ENCODE data around the gene VRK3. TPM values are rescaled to one million over a fixed set of nuclear protein-coding genes. Genes with fewer than 3 reads are reported as not detected.

Gene VRK3
- total RNA-seq, 1 experiment from 2014 or later = 33.4 TPM

DNA sequence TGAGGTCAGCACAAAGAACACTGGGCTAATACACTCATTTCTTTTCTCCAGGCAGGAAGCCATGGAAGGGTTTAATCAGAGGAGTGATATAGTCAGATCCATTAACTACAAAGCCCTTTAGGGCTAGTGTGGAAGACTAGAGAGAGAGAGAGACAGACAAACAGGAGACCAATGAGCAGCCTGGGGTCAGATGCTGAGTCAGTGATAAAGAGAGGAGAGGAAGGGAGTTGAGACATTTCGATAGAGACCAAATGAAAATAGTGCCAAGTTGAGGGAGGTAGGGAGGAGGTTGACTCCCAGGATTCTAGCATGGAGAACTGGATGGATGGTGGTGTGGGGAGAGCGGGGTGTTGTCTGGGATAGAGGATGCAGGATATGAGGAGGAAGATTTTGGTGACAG is 18.8 kb upstream of the VRK3 start (continued):
- TF ChIP-seq ATF2 (CRISPR knock-in tag; IDR thresholded peaks at IDR 0.05; ENCODE audit: borderline replicate concordance, low read depth) (no peak), ZNF671 (CRISPR knock-in tag; IDR thresholded peaks at IDR 0.05) (no peak), PRDM15 (CRISPR knock-in tag; IDR thresholded peaks at IDR 0.05) (no peak), NFATC4 (CRISPR knock-in tag; IDR thresholded peaks at IDR 0.05) (no peak), EMX1 (CRISPR knock-in tag; IDR thresholded peaks at IDR 0.05) (no peak), ZNF423 (CRISPR knock-in tag; IDR thresholded peaks at IDR 0.05) (no peak), FOXK1 (CRISPR knock-in tag; IDR thresholded peaks at IDR 0.05) (no peak), ZBTB21 (CRISPR knock-in tag; IDR thresholded peaks at IDR 0.05; ENCODE audit: borderline replicate concordance) (no peak)
- TF ChIP-seq, protein P1, sequence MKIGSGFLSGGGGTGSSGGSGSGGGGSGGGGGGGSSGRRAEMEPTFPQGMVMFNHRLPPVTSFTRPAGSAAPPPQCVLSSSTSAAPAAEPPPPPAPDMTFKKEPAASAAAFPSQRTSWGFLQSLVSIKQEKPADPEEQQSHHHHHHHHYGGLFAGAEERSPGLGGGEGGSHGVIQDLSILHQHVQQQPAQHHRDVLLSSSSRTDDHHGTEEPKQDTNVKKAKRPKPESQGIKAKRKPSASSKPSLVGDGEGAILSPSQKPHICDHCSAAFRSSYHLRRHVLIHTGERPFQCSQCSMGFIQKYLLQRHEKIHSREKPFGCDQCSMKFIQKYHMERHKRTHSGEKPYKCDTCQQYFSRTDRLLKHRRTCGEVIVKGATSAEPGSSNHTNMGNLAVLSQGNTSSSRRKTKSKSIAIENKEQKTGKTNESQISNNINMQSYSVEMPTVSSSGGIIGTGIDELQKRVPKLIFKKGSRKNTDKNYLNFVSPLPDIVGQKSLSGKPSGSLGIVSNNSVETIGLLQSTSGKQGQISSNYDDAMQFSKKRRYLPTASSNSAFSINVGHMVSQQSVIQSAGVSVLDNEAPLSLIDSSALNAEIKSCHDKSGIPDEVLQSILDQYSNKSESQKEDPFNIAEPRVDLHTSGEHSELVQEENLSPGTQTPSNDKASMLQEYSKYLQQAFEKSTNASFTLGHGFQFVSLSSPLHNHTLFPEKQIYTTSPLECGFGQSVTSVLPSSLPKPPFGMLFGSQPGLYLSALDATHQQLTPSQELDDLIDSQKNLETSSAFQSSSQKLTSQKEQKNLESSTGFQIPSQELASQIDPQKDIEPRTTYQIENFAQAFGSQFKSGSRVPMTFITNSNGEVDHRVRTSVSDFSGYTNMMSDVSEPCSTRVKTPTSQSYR (CRISPR knock-in tag; IDR thresholded peaks at IDR 0.05) = no peak
- TF ChIP-seq, protein P2, sequence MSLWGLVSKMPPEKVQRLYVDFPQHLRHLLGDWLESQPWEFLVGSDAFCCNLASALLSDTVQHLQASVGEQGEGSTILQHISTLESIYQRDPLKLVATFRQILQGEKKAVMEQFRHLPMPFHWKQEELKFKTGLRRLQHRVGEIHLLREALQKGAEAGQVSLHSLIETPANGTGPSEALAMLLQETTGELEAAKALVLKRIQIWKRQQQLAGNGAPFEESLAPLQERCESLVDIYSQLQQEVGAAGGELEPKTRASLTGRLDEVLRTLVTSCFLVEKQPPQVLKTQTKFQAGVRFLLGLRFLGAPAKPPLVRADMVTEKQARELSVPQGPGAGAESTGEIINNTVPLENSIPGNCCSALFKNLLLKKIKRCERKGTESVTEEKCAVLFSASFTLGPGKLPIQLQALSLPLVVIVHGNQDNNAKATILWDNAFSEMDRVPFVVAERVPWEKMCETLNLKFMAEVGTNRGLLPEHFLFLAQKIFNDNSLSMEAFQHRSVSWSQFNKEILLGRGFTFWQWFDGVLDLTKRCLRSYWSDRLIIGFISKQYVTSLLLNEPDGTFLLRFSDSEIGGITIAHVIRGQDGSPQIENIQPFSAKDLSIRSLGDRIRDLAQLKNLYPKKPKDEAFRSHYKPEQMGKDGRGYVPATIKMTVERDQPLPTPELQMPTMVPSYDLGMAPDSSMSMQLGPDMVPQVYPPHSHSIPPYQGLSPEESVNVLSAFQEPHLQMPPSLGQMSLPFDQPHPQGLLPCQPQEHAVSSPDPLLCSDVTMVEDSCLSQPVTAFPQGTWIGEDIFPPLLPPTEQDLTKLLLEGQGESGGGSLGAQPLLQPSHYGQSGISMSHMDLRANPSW (CRISPR knock-in tag; conservative IDR thresholded peaks at IDR 0.05; ENCODE audit: low read depth) = no peak

GRCh38 chr19:50042363-50043024 is 17.3 kb upstream of the VRK3 start:
- TF ChIP-seq FOXK1 (CRISPR knock-in tag; IDR thresholded peaks at IDR 0.05) = no peak
- TF ChIP-seq ZNF232 (CRISPR knock-in tag; IDR thresholded peaks at IDR 0.05) = no peak
- TF ChIP-seq, protein P1 (CRISPR knock-in tag; IDR thresholded peaks at IDR 0.05) = no peak
- no peak for TF ChIP-seq ETV6 (CRISPR knock-in tag; IDR thresholded peaks at IDR 0.05)
- TF ChIP-seq TEAD1 (CRISPR knock-in tag; IDR thresholded peaks at IDR 0.05) = no peak

More at GRCh38 chr19:50042363-50043024, 17.3 kb upstream of the VRK3 start:
- CTCF ChIA-PET = interaction anchor here (0.6 kb wide), 1 partner anchor 458 kb away, joined by 3 read pairs; no protein-coding TSS in a partner anchor
- Mint-ChIP-seq H3K27ac (no peak overlapping the region), H3K27me3 (ENCODE audit: low read depth) (peaks cover 5% of the 10 kb centered on the region), H3K9me3 (peaks cover 49% of the 10 kb centered on the region), H3K4me3 (no peak overlapping the region), H3K4me1 (no peaks in the 10 kb centered on the region), H3K36me3 (peaks cover 87% of the 10 kb centered on the region)
- DNase-seq (ENCODE audit: low spot score) (no peak), ATAC-seq (no peak)
- POLR2A ChIA-PET = no interaction called here

All from WTC11 (cell line).